Measurements from ENCODE around the gene IRF5. TPM values are rescaled to one million over a fixed set of nuclear protein-coding genes. Genes with fewer than 3 reads are reported as not detected.

The IRF5 gene
- total RNA-seq, 1 experiment from 2014 or later = 0.66 TPM

DNA sequence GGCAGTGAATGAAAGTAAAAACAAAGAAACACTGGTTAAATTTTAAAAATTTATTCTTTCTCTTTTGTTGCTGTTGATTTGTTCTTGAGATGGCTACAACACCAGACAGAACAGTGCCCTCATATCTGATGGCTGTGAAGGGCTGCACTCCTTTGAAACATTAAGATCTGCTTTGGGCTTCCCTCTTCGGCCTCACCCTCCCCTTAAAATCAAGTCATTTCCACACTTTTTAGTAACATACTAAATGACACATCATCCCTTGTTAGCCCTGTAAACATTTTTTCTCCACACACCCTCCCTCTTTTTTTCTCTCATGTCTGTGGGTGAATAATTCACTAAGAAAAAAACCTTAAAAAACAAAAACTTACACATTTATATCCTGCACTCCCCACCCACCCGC, 16.4 kb downstream of the IRF5 start:
- peaks cover 34% of the 10 kb centered on the region for H3K4me1 Mint-ChIP-seq
- peak overlapping the region; percentile 39; the same call in 1 of the 2 replicates for H3K27ac Mint-ChIP-seq
- H3K9me3 Mint-ChIP-seq = no peaks in the 10 kb centered on the region
- ChIA-PET CTCF (interaction anchor here (0.9 to 3.4 kb wide), 7 partner anchors 14 to 137 kb away, joined by 3 to 22 read pairs (median 5); partner anchors contain the start of genes ATP6V1F and KCP), POLR2A (interaction anchor here (1.2 kb wide), 1 partner anchor 14 kb away, joined by 3 read pairs; no protein-coding TSS in a partner anchor)
- no peaks in the 10 kb centered on the region for H3K27me3 Mint-ChIP-seq (ENCODE audit: low read depth)
- TF ChIP-seq TP53 (CRISPR knock-in tag; IDR thresholded peaks at IDR 0.05) (no peak), CREM (CRISPR knock-in tag; IDR thresholded peaks at IDR 0.05) (no peak), TEAD1 (CRISPR knock-in tag; IDR thresholded peaks at IDR 0.05) (no peak), EMX1 (CRISPR knock-in tag; IDR thresholded peaks at IDR 0.05) (no peak), ZNF396 (CRISPR knock-in tag; IDR thresholded peaks at IDR 0.05; ENCODE audit: borderline replicate concordance) (no peak), NFYB (CRISPR knock-in tag; conservative IDR thresholded peaks at IDR 0.05; ENCODE audit: low read depth) (no peak), TCF7 (CRISPR knock-in tag; IDR thresholded peaks at IDR 0.05; ENCODE audit: low read depth) (no peak), HMGA2 (CRISPR knock-in tag; IDR thresholded peaks at IDR 0.05) (no peak), ZNF317 (CRISPR knock-in tag; IDR thresholded peaks at IDR 0.05; ENCODE audit: borderline replicate concordance, low read depth) (no peak), PRRX2 (CRISPR knock-in tag; IDR thresholded peaks at IDR 0.05) (no peak), CREB1 (CRISPR knock-in tag; IDR thresholded peaks at IDR 0.05) (no peak), ZNF138 (CRISPR knock-in tag; conservative IDR thresholded peaks at IDR 0.05) (no peak), NR2C2 (CRISPR knock-in tag; IDR thresholded peaks at IDR 0.05) (no peak)
- TF ChIP-seq, protein P1, sequence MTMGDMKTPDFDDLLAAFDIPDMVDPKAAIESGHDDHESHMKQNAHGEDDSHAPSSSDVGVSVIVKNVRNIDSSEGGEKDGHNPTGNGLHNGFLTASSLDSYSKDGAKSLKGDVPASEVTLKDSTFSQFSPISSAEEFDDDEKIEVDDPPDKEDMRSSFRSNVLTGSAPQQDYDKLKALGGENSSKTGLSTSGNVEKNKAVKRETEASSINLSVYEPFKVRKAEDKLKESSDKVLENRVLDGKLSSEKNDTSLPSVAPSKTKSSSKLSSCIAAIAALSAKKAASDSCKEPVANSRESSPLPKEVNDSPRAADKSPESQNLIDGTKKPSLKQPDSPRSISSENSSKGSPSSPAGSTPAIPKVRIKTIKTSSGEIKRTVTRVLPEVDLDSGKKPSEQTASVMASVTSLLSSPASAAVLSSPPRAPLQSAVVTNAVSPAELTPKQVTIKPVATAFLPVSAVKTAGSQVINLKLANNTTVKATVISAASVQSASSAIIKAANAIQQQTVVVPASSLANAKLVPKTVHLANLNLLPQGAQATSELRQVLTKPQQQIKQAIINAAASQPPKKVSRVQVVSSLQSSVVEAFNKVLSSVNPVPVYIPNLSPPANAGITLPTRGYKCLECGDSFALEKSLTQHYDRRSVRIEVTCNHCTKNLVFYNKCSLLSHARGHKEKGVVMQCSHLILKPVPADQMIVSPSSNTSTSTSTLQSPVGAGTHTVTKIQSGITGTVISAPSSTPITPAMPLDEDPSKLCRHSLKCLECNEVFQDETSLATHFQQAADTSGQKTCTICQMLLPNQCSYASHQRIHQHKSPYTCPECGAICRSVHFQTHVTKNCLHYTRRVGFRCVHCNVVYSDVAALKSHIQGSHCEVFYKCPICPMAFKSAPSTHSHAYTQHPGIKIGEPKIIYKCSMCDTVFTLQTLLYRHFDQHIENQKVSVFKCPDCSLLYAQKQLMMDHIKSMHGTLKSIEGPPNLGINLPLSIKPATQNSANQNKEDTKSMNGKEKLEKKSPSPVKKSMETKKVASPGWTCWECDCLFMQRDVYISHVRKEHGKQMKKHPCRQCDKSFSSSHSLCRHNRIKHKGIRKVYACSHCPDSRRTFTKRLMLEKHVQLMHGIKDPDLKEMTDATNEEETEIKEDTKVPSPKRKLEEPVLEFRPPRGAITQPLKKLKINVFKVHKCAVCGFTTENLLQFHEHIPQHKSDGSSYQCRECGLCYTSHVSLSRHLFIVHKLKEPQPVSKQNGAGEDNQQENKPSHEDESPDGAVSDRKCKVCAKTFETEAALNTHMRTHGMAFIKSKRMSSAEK (CRISPR knock-in tag; IDR thresholded peaks at IDR 0.05; ENCODE audit: borderline replicate concordance) = no peak
- ATAC-seq (no peak), DNase-seq (ENCODE audit: low spot score) (no peak)
- no peak overlapping the region for H3K4me3 Mint-ChIP-seq
- peaks cover 55% of the 10 kb centered on the region for H3K36me3 Mint-ChIP-seq

DNA sequence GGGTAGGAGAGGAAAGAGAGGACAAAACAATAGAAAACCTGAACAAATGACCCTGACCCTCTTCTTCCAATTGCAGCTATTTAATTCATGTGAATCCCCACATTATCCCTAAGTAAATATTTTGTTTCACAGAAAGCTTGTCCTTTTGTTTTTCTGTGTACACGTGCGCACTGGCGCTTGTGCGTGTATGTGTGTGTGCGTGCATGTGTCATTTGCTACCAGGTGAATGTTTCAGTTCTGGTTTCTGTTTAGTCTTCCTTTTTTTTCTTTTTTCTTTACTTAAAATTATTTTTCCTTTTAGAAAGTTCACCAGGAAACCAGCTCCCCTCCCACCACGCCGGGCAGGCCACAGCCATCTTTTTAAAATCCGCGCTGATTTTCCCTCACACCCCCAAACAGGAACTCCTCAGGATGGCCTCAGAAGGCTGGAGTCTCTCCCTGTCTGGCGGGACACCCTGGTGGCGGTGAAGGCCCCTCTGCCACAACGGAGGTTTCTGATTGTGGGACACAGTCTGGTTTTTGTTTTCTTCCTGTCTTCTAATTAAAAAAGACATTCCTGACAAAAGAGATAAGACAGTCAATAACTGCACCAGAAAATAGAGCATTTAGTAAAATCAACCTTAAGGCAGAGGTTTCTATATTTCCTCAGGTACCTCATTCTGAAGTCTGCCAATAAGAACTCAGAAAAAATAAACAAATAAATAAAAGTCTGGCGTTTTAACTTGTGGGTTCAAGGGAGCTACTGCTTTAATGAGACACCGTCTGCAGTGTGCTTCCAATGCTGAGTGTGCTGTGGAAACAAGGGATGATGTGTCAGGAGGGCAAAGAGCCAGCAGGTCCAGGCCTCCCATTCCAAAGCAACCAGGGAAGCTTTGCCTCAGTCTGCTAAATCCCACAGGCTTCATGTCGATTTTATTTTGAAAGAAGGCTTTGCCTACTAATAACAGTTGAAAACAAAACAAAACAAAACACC, 17.4 kb downstream of the IRF5 start:
- H3K27ac Mint-ChIP-seq = peak overlapping the region; percentile 83
- H3K9me3 Mint-ChIP-seq = no peaks in the 10 kb centered on the region
- DNase-seq (ENCODE audit: low spot score) (no peak), ATAC-seq (peak; percentile 66)
- H3K4me1 Mint-ChIP-seq = peaks cover 34% of the 10 kb centered on the region
- no peaks in the 10 kb centered on the region for H3K27me3 Mint-ChIP-seq (ENCODE audit: low read depth)
- ChIA-PET CTCF (interaction anchor here (0.6 to 3.4 kb wide), 12 partner anchors 8 to 1810 kb away, joined by 3 to 22 read pairs (median 3); partner anchors contain the start of genes ATP6V1F and KCP), POLR2A (no interaction called here)
- peaks cover 65% of the 10 kb centered on the region for H3K36me3 Mint-ChIP-seq
- peak overlapping the region; percentile 22; the same call in 1 of the 2 replicates for H3K4me3 Mint-ChIP-seq
- TF ChIP-seq, protein P2, sequence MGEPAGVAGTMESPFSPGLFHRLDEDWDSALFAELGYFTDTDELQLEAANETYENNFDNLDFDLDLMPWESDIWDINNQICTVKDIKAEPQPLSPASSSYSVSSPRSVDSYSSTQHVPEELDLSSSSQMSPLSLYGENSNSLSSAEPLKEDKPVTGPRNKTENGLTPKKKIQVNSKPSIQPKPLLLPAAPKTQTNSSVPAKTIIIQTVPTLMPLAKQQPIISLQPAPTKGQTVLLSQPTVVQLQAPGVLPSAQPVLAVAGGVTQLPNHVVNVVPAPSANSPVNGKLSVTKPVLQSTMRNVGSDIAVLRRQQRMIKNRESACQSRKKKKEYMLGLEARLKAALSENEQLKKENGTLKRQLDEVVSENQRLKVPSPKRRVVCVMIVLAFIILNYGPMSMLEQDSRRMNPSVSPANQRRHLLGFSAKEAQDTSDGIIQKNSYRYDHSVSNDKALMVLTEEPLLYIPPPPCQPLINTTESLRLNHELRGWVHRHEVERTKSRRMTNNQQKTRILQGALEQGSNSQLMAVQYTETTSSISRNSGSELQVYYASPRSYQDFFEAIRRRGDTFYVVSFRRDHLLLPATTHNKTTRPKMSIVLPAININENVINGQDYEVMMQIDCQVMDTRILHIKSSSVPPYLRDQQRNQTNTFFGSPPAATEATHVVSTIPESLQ (CRISPR knock-in tag; IDR thresholded peaks at IDR 0.05) = no peak
- TF ChIP-seq, protein P3, sequence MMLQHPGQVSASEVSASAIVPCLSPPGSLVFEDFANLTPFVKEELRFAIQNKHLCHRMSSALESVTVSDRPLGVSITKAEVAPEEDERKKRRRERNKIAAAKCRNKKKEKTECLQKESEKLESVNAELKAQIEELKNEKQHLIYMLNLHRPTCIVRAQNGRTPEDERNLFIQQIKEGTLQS (CRISPR knock-in tag; conservative IDR thresholded peaks at IDR 0.05) = no peak
- TF ChIP-seq, protein P4, sequence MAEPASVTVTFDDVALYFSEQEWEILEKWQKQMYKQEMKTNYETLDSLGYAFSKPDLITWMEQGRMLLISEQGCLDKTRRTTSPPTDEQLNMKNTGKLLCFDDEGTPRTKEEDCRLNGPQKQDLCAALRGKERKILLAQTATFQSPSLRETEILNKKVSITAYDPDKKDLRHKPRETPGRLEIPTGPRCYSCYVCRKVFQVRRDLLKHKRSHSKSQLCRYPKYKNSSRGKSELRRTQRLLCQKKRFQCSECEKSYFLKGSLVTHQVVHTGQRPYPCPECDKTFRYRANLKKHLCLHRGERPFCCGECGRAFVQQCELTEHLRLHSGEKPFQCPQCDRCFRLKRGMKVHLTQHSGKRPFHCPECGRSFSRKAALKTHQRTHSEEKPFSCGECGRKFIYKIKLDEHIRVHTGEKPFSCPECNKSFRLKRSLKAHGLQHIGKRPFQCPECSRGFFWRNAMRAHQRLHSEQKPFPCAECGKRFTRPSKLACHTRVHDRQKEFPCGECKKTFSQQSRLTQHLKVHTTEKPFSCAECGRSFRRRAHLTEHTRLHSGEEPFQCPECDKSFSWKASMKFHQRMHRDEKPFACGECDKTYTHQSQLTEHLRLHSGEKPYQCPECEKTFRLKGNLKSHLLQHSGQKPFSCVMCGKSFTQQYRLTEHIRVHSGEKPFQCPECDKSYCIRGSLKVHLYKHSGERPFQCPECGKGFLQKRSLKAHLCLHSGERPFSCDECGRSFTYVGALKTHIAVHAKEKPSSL (CRISPR knock-in tag; conservative IDR thresholded peaks at IDR 0.05) = no peak
- TF ChIP-seq SP1 (CRISPR knock-in tag; conservative IDR thresholded peaks at IDR 0.05) = no peak
- TF ChIP-seq SMAD4 (CRISPR knock-in tag; IDR thresholded peaks at IDR 0.05) = no peak
- TF ChIP-seq ESRRA (CRISPR knock-in tag; IDR thresholded peaks at IDR 0.05; ENCODE audit: borderline replicate concordance) = no peak
- TF ChIP-seq RORB (CRISPR knock-in tag; IDR thresholded peaks at IDR 0.05) = no peak
- TF ChIP-seq, protein P5, sequence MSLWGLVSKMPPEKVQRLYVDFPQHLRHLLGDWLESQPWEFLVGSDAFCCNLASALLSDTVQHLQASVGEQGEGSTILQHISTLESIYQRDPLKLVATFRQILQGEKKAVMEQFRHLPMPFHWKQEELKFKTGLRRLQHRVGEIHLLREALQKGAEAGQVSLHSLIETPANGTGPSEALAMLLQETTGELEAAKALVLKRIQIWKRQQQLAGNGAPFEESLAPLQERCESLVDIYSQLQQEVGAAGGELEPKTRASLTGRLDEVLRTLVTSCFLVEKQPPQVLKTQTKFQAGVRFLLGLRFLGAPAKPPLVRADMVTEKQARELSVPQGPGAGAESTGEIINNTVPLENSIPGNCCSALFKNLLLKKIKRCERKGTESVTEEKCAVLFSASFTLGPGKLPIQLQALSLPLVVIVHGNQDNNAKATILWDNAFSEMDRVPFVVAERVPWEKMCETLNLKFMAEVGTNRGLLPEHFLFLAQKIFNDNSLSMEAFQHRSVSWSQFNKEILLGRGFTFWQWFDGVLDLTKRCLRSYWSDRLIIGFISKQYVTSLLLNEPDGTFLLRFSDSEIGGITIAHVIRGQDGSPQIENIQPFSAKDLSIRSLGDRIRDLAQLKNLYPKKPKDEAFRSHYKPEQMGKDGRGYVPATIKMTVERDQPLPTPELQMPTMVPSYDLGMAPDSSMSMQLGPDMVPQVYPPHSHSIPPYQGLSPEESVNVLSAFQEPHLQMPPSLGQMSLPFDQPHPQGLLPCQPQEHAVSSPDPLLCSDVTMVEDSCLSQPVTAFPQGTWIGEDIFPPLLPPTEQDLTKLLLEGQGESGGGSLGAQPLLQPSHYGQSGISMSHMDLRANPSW (CRISPR knock-in tag; conservative IDR thresholded peaks at IDR 0.05; ENCODE audit: low read depth) = no peak
